ENCODE results near the gene OPN3. TPM values are rescaled to one million over a fixed set of nuclear protein-coding genes. Genes with fewer than 3 reads are reported as not detected.
A peak's percentile ranks its signal among the peaks of the same experiment; 100 is the strongest.

OPN3 gene
- total RNA-seq, 3 donors from 2014 or later: 27.4 to 77.6 (median 29.0) TPM

GRCh38 chr1:241610056-241610815 lies 29.9 kb downstream of the OPN3 start:
- ATAC-seq: peak; percentile 87

DNA sequence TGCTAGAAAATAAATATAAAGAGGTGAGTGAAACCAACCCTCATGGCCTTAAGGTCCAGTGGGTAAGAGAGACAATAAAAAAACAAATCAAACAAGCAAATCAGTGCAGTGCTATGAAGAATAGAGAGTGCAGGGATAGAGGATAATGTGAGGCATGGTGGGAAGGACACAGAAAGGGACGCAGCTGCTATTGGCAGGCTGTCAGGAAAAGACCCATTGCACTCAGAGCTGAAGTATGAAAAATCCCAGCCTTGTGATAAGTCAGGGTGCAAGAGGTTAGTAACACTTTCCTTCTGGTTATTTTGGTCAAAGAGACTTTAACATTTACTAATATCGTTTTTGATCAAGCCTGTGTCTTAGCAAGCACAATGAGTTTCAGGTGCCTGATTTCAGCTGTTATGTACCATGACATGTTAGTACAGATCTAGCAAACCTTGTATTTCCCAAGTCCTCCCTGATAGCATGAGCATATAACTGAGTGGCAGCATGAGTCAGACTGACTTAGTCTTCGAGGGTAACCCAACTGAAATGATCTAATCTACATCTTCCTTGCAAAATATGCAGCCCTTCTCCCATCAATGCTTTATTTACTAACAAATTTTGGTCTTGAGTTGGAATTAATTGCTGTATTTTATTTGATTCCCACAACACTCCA lies 31.7 kb downstream of the OPN3 start:
- DNase-seq (no peak), ATAC-seq (no peak)
- no peaks in the 10 kb centered on the region for H3K9me3 ChIP-seq
- no peak for TF ChIP-seq CTCF (IDR thresholded peaks at IDR 0.05)
- peaks cover 15% of the 10 kb centered on the region for H3K4me1 ChIP-seq (ENCODE audit: low read depth)
- H3K4me3 ChIP-seq: no peak overlapping the region
- intact Hi-C loops (cut with DNase I, micrococcal nuclease): no loop called here
- no peaks in the 10 kb centered on the region for H3K36me3 ChIP-seq (ENCODE audit: low read depth)

More at GRCh38 chr1:241610056-241610815, 29.9 kb downstream of the OPN3 start:
- DNase-seq: peak in 2 of 3 donors; percentile 41 to 74
- no peak for TF ChIP-seq CTCF (IDR thresholded peaks at IDR 0.05)
- Histone ChIP-seq H3K4me1 (ENCODE audit: low read depth) (peaks cover 20% of the 10 kb centered on the region), H3K9me3 (no peaks in the 10 kb centered on the region), H3K4me3 (no peak overlapping the region), H3K36me3 (ENCODE audit: low read depth) (no peaks in the 10 kb centered on the region)
- intact Hi-C loops (cut with DNase I, micrococcal nuclease): loop anchor here (5.0 to 10.0 kb wide), 2 partner anchors 75 to 222 kb away; partner anchors contain the start of gene KMO (in 1 of the 2)

DNA sequence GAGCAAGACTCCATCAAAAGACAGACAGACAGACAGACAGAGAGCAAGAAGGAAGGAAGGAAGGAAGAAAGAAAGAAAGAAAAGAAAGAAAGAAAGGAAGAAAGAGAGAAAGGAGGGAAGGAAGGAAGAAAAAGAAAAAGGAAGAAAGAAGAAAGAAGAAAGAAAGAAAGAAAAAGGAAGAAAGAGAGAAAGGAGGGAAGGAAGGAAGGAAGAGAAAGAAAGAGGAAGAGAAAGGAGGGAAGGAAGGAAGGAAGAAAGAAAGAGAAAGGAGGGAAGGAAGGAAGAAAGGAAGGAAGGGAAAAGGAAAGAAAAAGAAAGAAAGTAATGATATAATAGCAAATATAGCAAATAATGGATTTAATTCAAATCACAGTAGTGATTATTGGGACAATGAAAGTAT lies 32.7 kb downstream of the OPN3 start:
- intact Hi-C loops (cut with DNase I, micrococcal nuclease): no loop called here
- Histone ChIP-seq H3K9me3 (no peaks in the 10 kb centered on the region), H3K4me1 (ENCODE audit: low read depth) (peaks cover 15% of the 10 kb centered on the region), H3K36me3 (ENCODE audit: low read depth) (no peaks in the 10 kb centered on the region), H3K4me3 (no peak overlapping the region)
- TF ChIP-seq CTCF (IDR thresholded peaks at IDR 0.05): no peak
- no peak for DNase-seq
- no peak for ATAC-seq

DNA sequence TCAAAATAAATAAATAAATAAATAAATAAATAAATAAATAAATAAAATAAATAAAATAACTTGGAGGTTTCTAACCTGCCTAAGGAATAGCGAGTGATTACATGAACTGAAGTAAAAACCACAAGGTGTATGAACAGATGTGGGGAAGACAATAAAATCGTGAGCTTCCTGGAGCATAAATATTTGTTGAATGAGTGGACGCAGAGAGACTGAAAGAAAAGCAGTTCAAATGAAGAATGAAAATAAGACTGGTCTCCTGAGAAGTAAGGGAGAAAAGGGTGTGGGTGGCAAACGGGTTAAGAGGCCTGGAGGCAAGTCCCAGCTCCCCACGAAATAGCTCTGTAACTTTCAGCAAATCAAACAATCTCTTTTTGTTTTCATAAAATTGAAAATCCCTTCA lies 33.6 kb downstream of the OPN3 start:
- intact Hi-C loops (cut with DNase I, micrococcal nuclease): no loop called here
- no peak overlapping the region for H3K4me3 ChIP-seq
- no peak for TF ChIP-seq CTCF (IDR thresholded peaks at IDR 0.05)
- H3K9me3 ChIP-seq: no peaks in the 10 kb centered on the region
- no peaks in the 10 kb centered on the region for H3K36me3 ChIP-seq (ENCODE audit: low read depth)
- DNase-seq: no peak
- H3K4me1 ChIP-seq (ENCODE audit: low read depth): peaks cover 15% of the 10 kb centered on the region
- ATAC-seq: no peak

GRCh38 chr1:241605146-241605805 lies 34.9 kb downstream of the OPN3 start:
- TF ChIP-seq CTCF (IDR thresholded peaks at IDR 0.05): no peak
- DNase-seq: no peak
- no peak for ATAC-seq

More at GRCh38 chr1:241605146-241605805, 34.9 kb downstream of the OPN3 start:
- H3K4me3 ChIP-seq: no peak overlapping the region
- H3K4me1 ChIP-seq (ENCODE audit: low read depth): peaks cover 5% of the 10 kb centered on the region
- H3K9me3 ChIP-seq: no peaks in the 10 kb centered on the region
- intact Hi-C loops (cut with DNase I, micrococcal nuclease): no loop called here
- H3K36me3 ChIP-seq (ENCODE audit: low read depth): no peaks in the 10 kb centered on the region

Data from mucosa of descending colon (tissue), 3 donors.